OCI-M1 (cell line): Measurements from ENCODE around the gene HIVEP2.

Experiments used
- DNase-seq: peaks from one replicate; lab custom pipeline; 2025; lab: John Stamatoyannopoulos, UW

The HIVEP2 gene

GRCh38 chr6:142857796-142858555 lies 87.0 kb downstream of the HIVEP2 start:
- DNase-seq, result no peak

GRCh38 chr6:142857233-142857761 lies 87.7 kb downstream of the HIVEP2 start:
- no peak for DNase-seq

DNA sequence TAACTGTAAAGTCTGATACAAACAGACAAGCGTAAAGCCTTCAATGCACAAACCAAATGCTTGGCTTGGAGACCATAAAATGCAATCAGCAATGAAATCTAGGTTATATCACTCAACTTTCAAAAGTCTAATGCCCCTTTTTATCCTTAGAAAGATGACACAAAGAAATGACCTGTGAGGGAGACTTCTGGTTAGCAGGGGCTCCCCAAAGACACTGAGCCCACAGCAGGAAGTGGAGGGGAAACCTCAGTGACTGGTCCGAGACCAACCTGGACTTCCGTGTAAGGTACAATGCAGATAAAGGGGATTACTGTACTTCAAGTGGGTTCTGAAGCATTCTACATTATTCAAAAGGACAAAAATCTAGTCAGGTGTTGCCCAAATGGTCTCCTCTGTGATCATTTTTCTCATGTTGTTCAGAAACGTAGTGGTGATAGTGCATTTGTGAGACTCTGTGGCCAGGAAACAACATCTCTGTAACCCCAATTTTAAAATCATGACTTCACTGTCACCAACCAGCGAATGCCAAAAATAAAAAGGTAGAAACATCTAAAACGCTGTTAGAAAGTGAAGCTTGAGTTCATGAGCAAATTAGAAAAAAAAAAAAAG lies 88.2 kb downstream of the HIVEP2 start:
- DNase-seq, result no peak

DNA sequence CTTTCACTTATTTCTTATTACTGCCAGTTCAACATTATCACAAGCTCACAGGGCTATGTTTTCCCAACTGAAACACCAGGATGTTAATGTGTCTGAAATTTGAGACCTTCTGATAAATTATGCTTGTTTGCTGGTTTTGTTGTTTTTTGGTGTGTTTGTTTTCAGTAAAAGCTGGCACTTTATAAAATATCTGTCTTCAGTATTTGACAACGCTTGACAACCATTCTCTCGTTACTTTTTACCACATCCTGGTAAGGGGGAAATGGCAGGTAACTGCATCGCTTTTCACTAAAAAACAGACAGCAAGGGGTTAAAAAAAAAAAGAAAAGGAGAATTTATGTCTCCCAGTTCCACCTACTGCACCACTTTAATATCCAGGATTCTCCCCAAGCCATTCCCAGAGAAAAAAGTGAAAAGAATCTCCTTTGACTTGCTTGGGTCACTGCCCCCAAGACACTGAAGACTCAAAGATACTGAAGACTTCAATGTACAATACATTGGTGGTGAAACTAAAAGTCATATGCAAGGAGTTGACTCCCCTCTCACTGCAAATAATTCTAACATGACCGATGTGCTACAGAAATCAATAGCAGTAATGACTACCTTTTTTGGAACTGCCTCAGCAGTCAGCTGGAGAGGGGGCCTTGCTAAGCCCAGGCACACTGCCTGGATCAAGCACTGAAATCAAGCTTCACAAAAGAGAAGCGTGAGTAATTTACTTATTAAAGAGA lies 88.9 kb downstream of the HIVEP2 start:
- no peak for DNase-seq

- no peak for DNase-seq
These were observed 90.1 kb downstream of the HIVEP2 start for GRCh38 chr6:142854589-142855488.

DNA sequence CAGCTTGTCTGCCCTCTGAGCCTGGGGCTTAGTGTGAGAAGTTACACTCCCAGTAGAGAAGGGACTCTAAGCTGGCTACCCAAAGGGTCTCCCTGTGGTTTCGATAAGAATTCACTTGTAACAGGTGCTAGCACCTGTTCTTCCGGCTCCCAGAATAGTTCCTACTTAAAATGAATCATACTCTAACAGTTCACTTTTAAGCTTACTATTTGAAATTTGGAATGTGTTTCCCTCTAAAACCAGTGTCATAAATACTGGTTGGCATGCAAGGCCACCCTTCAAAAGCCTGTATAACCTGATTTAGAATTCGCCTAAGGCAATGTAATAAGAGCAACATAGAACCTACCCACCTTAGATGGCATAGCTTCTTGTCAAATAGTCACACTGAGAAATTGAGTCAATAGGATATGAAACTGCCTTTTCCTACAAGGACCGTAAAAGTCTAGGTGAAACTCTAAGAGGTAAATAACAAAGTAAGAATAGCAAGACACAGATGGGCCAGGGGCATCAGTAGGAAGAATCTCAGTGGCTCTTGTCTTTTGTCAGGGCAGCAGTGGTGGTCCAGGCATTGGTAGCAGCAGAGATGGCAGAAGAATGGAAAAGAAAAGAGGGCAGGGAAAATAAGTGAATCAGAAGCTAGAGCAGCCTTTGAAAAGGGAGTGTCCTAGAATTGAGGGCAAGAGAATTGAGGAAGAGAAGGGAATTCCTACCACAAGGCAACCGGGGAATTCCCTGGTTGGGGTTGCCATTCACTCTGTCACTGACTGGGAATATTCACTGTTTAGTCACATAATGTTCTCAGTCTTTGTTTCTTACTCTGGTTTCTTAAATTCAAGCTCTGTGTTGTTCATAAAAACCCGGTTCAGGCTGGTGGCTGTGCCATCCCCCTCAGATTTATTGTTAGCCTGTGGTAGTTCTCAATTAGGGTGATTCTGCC lies 91.5 kb downstream of the HIVEP2 start:
- no peak for DNase-seq

DNA sequence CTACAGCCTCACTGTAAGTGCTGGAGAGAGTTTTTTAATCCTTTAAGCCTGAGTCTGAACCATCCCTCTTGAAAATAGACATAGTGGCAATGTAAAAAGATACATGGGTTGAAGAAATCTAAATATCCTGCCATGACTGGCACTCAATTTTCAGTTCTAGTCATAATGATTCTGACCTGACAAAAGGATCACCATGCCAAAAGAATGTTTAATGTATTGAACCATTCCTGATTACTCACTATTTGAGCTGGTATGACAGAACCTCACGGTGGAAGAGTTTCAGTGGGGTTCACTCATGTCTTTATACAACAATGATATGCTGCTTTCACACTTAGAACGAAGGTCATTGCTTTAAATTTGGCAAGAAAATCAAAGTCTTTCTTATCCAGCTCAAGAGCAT lies 93.4 kb downstream of the HIVEP2 start:
- no peak for DNase-seq

DNA sequence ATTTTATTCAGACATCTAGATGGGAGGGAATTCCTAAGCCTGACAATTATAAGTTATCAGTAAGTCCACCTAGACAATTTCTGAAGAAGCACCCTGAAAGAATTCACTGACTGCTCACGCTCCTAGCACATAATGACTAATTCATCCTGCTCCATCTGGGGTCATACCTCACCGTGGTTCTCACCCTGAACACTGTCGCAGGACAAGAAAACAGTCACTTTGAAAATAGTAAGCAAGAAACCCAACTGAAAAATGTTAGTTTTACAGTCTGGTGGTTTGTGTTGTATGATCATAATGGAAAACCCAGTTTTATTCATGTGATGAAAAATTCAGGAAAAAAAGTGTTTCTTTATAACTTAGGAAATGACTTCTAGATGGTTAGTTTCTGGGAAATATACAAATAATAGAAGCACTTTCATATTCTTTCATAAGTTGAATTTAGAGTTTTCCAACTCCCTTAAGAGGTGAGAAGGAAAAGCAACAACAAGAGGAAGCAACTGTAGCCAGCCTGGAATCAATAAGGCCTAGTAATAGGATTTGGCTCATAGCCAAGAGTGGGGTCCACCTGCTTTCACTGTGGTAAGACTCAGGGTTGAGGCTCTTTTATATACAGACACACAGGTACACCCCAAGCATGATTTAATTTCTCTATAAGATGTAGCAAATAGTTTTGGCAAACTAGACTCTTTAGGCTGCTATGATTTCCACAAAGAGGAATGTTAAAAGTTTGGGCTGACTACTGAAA lies 94.1 kb downstream of the HIVEP2 start:
- no peak for DNase-seq

DNA sequence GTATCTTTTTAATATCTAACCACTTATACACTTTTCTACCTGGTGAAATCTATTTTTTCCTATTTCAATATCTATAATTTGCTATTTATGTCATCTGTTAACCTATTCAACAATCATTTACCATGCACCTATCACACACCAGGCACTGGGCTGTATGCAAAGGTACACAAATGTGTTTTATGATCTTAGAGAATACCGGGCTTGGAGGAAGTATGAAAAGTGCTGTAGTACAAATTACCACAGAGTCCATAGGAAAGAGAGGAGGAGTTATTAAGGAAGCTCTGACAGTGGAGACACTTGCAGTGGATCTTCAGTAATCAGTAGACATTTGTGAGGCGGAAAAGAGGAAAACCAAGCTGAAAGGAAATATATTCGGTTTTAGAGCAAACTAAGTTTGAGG lies 96.0 kb downstream of the HIVEP2 start:
- no peak for DNase-seq

GRCh38 chr6:142848156-142848555 lies 96.8 kb downstream of the HIVEP2 start:
- no peak for DNase-seq

DNA sequence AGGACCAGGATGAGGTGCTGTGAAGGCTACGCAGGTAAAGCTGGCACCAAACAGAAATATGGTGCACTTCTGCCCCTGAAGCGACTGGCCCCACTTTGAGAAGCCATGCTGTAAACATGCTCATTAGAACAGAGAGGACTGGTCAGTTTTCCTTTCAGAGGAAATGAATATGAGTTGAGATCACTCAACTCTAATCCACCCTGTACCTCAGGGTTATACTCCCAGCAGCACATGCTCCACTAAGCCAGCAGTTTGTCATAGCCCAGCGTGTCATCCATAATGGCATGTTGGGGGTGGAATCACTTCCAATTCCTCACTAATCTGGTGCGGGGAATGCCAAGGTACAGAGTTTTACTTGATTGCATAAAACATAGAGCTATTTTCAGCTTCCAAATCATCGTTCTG lies 98.1 kb downstream of the HIVEP2 start:
- no peak for DNase-seq

DNA sequence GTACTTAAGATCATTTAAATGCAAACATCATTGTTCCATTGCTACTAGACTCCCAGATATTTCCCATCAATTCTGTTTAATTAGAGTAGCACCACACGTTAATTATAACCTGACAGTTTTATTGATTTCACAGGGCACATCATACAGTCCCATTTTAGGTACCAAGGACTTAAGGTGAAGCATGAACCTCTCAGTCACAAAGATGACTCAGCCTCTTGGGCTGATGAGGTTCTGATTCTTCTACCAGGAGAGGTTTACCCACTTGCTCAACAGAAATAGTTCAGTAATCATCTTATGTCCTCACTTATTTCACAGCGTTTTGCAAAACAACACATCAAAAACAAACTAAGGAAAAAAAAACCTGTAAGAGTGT lies 98.5 kb downstream of the HIVEP2 start:
- no peak for DNase-seq

DNA sequence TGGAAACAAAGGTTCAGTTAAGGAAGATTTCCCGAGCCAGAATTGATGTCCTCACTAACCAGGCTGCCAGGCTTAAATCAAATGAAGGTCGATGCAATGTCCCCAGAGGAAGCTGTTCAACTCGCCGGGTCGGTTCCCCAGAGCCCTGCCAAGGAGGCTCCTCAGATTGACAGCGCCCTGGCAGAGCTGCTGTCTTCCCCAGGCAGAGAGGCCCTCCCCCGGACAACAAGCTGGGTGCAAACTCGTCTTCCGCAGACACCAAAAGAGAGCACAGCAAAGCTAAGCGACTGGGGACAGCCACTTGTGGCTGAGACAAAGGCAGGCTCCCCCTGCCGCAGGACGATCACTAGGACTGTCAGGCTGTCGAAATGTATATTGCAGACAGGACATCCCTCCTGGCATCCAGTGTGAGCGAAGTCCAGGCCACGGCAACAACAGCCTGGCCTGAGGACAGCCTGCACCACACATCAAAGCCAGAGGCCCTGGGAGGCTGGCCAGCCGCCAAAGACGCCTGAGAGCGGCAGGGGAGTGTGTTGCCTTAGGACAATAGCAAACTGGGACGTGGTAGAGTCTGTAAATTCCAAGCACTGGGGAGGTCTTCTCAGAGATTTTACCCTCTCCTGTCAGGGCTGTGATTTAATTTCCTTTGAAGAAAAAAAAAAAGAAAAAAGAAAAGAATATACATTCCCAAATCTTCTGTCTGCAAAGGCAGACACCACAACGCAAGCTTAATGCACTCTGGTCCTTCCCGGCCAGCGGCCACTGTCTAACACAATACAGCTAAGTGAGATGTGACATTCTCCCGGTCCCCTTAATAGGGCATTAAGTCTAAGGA lies 99.1 kb downstream of the HIVEP2 start:
- no peak for DNase-seq

GRCh38 chr6:142845143-142845571 lies 99.8 kb downstream of the HIVEP2 start:
- no peak for DNase-seq

- peak; percentile 19 for DNase-seq
These were observed 100.8 kb downstream of the HIVEP2 start for GRCh38 chr6:142844065-142844755.

- peak; percentile 22 for DNase-seq
These were observed 101.6 kb downstream of the HIVEP2 start for GRCh38 chr6:142843361-142843760.

GRCh38 chr6:142842418-142843261 lies 102.3 kb downstream of the HIVEP2 start:
- DNase-seq, result peak; percentile 31

- no peak for DNase-seq
These were observed 103.1 kb downstream of the HIVEP2 start for GRCh38 chr6:142841915-142842314.
